Central memory CD4-positive, alpha-beta T cell (primary cell): ENCODE measurements around the gene C1orf198.
"Not testable (repeated sequence)": the region's sequence is repeated elsewhere in the genome, so short reads cannot be mapped to it uniquely, and the experiment has no call there.

Source experiments
- DNase-seq: peaks from one replicate; pipeline ENCODE4 v3.0.0; 2022

The C1orf198 gene

DNA sequence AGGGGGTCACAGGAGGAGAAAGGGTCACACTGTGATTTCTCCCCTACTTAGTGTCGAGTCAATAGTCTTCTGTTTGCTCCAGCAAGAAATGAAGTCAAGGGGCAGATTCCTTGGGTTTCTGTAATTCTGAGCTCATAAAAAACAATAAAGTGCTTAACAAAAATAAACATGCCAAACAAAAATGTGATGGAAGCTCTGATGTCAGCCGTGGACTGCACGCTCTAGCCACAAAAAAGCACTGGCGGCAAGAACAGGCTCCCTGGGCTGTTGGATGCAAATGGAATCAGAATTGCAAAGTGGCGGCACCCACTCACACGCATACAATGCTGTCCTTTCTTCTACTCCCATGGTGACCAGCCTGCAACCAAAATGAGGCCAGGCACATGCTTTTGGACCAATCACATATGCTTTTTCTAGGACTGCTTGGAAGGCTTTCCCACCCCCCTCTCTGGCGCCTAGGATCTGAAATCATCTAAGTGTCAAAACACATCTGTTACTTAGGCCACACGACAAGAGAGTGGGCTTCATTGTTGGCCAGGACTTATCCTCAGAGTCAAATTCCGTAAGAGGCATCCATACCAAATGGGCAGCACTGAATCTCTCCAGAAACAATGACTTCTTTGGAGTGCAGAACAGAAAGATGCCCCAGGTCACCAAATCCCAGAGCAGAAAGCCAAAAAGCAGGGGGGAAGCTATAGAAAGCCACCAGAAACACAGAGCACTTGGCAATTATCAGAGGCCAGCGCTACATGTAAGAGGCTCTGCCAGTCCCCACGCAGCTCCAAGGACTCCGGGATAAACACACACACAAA lies 9.2 kb downstream of the C1orf198 start:
- DNase-seq: no peak

DNA sequence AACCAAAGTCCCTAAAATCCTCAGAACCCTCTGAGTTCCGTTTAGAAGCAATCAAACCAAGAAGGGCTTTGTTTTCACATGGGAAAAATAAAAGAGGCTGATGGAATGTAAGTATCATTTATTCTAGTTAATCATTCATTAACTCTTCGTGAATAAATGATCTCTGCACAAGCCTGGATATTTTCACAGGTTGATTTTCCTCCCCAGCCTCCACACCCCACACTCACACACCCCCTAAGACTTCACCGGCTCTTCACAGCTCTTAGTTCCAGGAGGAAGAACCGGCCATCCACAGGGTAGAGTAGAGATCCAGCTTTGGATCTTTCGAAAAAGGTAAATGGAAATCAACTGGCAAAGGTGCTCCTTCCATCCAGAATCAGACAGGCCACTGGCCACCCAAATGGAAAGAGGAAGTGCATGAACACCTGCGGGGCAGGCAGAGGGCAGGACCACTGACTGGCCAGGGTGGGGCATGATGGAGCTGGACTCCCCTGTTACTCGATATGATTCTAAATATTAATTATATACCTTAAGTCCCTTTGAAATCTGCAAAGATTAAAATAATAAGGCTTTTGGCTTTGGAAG lies 10.0 kb downstream of the C1orf198 start:
- DNase-seq: no peak

DNA sequence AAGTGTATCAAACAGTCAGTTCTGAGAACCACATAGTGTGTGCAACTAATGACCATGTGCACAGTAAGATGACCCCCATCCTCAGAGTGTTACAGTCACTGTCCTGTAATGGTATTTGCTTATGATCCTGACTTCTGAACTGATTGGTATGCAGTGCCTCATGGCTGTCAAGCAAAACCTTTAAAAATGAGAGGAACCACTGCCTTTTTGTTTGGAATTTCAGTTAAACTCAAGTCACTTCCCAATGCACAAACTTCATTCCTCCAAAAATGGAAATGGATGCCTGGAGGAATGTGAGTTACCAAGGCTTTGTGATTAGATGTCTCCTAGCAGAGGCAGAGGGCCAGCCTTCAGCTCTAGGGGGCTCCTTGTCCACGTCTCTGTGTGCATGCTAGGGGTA lies 10.5 kb downstream of the C1orf198 start:
- no peak for DNase-seq

DNA sequence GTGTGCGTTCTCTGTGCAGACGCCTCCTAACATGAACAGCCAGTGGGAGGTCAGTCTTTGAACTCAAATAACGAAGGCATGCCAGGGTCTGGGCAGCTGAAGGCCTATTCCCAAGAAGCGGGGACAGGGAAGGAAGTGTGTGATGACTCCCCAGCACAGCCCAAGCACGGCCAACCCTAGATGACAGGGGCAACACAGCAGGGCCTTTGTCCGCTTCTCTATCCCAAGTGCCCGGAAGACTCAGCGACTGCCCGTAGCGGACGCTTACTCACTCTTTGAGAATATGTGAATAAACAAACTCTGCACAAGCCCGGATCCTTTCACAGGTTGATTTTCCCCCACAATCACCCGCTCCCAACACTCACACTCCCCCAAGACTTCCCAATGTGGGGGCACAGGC lies 11.2 kb downstream of the C1orf198 start:
- DNase-seq: no peak

DNA sequence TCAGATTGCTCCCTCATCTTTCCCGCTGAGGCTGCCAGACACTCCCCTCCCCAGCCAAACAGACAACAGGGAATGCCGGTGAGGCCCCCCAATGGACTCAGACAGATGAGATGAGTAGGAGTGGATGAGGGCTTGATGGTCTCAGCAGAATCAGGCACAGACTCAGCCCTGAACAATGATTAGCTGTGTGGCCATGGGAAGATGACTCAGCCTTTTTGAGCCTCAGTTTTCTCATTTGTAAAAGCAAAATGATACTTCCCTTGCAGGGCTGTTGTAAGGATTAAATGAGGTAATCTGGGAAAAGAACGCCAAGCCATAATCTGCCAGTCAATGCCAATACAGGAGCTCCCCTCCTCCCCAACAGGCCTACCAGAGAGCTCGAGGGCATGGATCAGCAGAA lies 12.4 kb downstream of the C1orf198 start:
- no peak for DNase-seq

DNA sequence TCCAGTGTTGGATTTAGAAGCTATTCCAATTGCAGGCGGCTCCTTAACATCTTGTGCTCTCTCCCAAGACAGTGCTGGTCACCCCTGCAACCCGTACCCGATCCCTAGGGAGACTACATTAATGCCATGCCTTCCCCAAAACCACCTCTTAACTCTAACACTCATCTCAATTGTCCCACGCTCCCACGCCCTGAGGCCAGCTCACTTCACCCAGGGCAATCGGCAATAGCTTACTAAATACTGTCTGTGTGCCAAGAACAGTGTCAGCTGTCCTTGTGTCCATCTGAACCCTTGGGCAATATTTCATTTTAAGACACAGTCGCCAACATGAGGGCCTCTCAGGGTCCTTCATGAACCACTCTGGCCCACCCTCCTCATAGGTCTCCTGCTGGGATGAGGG lies 13.9 kb downstream of the C1orf198 start:
- no peak for DNase-seq

DNA sequence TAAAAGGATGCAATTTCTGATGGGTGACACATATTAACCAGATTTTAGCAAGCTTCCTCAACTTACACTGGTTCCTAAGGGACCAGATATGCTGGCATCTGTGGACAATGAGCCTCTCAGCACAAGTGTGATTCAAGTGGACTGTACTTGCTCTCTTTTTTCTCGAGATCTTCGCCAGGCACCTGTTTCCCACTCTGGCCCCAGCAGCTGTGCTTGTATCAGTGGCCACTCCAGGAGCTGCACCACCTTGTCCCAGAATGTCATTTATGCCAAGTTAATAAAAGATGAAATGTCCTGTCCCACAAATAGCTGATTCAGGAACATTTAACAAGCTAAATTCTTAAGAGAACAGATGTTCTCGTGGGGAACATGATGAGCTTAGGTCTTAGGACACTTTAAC lies 14.6 kb downstream of the C1orf198 start:
- no peak for DNase-seq

DNA sequence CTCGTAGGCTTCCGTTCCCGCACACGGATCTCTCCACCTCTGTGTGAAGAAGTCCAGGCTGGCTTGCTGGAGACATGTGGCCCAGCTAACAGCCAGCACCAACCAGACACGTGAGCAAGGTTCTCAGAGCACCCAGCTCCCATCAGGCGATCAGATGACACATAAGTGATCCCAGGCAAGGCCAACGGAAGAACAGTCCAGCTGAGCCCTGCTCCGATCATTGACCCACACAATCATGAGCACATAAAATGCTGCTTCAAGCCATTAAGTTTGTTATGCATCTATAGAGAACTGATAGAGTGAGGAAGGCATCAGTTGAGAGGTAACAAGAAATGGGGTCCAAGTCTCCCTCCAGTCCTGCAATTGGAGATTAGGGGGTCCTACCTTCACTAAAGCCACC lies 15.4 kb downstream of the C1orf198 start:
- DNase-seq: no peak

DNA sequence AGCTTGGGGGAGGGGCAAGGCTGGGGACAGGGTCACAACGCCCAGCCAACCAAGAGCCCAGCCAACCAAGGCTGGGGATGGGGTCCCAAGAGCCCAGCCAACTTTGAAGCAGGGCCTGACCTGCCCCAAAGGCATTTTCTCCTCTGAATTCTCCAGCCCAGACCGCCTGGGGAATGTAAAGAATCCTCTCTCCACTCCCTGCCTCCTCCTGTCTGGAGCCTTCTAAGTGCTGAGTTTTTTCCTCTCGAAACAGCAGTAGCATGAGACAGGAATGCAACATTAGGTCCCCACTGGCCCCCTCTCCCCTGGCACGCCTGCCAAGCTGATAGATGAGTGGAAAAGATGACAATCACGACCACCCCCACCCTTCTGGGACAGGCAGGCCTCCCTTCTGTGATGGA lies 17.0 kb downstream of the C1orf198 start:
- no peak for DNase-seq

DNA sequence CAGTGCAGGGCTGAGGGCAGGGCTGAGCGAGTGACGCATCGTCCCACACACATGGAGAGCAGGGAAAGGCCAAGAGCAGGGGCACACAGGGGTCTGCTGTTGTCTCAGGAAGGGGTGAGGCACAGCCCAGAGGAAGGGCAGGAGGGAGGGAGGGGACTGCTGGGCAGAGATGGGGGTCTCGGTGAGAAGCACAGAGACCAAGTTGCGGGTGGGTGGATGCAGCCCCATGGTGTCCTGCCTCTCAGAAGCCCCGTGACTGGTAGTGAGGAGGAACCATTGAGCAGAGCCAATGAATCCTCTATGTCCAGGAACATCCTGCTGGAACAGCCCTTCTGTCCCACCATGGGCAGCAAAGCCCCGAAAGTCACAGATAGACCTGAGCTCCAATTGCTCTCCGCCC lies 17.8 kb downstream of the C1orf198 start:
- no peak for DNase-seq

DNA sequence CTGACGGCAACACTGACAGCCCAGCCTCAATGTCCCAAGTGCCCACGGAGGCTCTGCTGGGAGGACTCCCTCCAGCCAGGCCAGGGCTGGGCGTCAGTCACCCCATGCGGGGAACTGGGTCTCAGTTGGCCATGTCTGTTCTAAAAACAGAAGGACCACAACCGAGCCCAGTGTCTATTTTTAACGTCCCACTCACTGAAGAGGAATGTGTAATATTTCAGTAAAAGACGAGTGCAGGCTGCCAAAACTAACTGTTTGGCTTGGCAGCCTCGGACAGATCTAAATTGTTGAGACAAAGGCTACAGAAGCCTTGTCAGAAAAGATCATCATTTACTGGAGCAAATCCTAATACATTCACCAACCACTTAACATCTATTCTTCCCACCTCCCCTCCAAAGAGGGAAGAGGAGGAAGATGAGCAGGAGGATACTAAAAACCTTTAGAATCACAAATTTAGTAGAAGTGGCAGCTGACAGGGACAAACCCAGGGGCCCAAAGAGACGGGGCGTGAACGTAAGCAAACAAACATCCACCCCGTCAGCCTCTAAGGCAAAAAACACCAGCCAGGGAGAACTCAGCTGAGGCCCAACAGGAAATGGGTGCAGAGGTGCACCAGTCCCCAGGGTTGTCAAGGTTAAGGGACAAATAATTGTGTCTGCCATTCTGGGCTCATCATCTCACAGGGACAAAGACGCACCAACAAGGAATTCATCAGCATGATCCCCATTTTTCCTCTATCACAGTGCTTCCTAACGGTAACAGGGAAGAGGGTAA lies 18.7 kb downstream of the C1orf198 start:
- no peak for DNase-seq

DNA sequence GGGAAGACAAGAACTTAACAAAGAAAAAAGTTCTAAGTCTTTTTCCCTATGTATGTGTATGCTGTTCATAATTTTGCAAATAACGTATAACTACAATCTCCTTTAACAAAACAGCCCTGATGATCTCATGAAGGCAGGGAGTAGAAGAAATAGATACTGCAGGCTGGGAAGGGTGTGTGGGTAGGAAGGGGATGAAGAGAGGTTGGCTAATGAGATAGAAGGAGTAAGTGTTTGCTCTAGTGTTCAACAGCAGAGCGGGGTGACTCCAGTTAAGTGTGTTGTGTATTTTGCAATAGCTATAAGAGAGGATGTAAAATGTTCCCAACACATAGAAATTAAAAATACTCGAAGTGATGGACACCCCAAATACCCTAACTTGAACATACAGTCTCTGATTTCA lies 20.1 kb downstream of the C1orf198 start:
- no peak for DNase-seq

DNA sequence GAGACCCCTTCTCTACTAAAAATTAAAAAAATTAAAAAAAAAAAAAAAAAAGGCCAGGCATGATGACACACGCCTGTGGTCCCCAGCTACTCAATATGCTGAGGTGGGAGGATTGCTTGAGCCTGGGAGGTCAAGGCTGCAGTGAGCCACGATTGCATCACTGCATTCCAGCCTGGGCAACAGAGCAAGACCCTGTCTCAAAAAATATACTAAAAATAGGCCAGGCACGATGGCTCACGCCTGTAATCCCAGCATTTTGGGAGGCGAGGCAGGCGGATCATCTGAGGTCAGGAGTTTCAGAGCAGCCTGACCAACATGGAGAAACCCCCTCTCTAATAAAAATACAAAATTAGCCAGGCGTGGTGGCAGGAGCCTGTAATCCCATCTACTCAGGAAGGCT lies 23.1 kb downstream of the C1orf198 start:
- DNase-seq: not testable (repeated sequence)

DNA sequence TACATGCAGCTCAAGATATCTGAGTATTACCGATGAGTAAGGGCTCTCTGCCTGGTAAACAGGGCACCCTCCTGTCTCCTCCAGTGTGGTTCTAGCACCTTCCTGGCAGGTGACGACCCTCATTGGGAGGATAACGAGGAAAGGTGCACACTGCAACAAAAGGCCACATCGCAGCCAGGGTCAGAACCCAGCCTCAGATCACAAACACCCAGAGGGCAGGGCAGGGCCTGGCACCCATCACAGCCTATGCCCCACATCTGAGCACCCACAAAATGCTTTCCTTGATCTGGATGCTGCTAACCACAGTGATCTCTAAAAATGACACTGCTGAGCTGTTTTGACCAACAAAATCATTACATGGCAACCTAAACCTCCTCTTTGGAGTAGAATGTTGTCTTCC lies 23.8 kb downstream of the C1orf198 start:
- DNase-seq: no peak

DNA sequence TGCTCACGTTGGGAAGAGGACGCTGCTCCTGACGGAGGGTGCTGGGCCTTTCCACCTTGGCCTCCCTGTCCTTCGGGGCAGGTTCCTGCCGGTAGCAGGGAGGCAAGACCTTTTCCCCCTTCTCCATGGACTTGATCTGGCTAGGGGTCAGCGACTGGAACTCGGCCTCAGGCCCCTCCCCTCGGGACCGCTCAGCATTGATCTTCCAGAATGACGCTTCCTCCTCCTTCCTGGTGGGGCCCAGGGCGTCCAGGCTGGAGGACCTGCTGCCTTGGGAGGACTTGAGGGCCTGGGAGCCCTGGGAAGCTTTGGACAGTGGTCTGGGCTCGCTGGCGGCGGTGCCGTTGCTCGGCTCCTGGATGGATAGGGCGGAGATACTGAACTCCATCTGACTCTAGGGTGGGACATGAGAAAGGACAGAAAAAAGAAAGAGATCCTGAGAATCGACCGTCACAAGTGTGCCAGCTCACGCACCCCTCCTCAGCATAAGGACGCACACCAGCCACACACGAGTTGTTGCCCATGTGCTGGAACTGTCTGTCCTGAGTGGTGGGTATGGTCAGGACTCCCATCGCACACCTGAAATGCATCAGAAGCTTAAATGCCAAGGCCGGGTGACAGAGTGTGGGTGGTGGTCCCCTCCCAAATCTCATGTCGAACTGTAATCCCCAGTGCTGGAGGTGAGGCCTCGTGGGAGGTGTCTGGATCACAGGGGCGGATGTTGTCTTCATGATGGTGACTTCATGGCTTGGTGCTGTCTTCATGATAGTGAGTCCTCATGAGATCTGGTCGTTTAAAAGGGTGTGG lies 24.6 kb downstream of the C1orf198 start:
- DNase-seq: no peak

DNA sequence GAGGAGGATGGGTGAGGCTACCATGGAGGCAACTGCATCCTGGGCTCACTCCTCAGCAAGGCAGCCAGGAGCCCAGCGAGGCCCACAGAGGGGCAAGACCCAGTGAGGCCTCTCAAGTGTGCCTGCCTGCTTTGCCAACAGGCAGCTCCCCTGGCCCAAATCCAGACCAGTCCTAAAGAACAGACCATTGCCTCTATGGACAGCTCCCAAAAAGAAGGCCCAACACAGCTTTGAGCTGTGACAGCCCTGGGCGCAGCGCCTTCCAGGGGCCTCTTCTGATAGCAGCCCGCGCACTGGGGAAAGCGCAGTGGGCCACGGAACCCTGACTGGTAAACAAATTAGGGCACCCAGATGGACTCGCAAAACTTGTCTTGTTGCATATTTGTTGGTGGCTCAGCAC lies 25.5 kb downstream of the C1orf198 start:
- DNase-seq: no peak

DNA sequence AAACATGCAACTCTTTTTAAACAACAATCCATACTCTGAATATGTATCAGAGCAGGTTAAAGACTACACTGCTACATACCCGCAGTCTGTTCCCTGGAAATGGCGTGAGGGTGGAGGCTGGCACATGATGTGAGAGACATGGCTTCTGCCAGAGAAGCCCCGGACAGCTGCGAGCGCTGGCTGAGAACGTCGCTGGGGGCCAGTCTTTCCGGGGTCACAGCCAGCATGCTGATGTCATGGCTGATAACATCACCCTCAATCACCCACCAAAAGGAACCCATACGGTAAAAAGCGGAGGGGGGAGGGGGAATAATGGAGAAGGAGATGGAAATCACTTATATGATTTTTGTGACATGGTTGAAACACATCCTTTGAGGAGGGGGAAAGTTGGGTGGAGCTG lies 29.1 kb downstream of the C1orf198 start:
- DNase-seq: no peak

DNA sequence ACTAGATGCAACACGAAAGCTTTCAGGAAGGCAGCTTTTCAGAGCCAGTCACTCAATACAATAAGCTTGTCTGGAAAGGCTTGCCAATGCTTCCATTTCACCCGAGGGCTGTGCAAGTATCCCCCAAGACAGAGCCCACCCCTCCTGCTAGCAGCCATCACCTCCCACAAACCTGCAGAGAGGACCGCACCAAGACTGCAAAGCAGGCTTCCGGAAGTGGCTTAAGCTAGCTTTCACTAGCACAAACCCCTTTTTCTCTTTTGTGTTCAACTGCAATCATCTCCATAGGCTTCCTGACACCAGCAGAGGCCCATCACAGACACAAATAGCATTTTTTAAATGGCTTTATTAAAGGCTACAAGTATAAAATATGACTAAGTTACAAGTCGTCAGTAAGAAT lies 31.5 kb downstream of the C1orf198 start:
- no peak for DNase-seq

DNA sequence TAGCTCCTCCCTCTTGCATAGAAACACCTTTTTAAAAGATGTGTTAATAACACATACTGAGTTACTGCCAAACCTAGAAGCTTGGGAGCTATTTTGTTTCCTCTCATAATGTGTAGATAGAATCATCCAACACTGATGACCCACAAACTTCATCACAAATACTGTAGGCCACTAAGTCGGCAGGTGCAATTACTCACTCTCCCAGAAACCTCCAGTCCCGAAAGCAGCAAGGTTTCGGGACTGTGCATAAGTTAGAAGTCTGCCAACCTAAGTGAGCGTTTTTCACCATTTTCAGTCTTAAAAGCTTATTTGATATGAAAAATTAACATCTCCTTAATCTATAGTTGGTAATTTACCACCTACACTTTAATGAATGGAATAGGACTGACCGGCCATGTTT lies 32.0 kb downstream of the C1orf198 start:
- DNase-seq: no peak

DNA sequence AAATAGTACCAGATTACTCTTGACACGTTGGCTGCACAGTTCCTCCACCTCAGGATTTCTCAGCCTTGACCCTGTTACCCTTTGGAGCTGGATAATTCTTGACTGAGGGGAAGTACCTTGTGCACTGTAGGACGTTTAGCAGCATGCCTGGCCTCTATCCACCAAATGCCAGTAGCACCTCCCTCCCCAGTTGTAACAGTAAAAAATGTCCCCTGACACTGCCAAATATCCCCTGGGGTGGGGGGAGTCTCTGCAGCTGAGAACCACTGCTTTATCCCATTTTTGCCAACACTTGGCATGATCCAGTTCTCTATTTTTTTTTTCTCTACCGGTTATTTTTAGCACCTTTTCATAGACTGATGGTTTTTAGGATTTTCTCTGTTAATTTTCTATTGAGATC lies 34.0 kb downstream of the C1orf198 start:
- no peak for DNase-seq

DNA sequence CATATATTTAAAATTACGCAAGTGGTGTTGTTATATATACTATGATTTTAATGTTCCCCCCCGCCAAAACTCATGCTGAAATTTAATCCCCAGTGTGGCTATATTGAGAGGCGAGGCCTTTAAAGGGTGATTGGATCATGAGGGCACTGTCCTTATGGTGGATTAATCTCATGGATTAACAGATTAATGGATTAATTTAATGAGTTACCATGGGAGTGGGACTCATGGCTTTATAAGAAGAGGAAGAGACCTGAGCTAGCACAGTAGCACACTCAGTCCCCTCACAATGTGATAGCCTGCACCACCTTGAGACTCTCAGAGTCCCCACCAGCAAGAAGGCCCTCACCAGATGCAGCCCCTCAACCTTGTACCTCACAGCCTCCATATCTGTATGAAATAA lies 34.8 kb downstream of the C1orf198 start:
- DNase-seq: no peak

DNA sequence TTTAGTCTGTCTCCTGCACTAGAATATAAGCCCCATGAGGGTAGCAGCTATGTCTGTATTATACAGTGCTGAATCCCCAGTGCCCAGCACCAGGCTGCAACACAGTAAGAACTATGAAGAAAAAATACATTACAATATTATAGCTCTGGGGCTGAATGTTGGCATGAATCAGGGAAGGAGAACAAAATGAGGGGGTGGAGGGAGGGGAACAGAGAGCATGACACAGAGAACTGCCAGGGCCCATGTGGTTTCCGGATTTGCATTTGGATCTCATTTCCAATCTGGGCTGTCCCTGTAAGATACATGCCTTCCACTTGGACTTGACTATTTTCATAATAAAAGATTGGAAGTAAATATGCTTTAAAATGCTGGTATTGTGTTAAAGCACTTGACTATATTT lies 35.8 kb downstream of the C1orf198 start:
- DNase-seq: no peak

DNA sequence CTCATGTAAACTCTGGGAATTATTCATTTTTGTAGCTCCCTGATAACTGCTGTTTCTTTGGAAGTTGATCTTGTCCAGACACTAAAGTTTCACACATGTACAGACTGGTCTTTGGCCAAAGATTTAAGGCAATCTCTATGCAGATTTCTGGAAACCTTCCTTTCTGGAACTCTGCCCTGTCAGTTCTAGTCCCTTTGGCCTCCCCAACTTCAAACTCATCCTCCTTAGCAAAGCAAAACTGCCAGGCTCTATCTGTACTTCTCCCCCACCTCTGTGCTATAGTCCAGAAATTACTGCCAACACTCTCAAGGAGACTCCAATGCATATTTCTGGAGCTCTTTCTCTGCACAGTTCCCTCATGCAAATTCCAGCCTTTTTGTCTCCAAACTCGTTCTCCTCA lies 36.5 kb downstream of the C1orf198 start:
- no peak for DNase-seq
